Measurements from ENCODE around the gene PRSS16. TPM values are rescaled to one million over a fixed set of nuclear protein-coding genes. Genes with fewer than 3 reads are reported as not detected.

Gene PRSS16
- total and polyA plus RNA-seq, 9 of the 15 experiments (the other 6 are each of a cell fraction or from before 2014, with no cell fraction given) = 4.5 to 21.3 (median 12.1) TPM

DNA sequence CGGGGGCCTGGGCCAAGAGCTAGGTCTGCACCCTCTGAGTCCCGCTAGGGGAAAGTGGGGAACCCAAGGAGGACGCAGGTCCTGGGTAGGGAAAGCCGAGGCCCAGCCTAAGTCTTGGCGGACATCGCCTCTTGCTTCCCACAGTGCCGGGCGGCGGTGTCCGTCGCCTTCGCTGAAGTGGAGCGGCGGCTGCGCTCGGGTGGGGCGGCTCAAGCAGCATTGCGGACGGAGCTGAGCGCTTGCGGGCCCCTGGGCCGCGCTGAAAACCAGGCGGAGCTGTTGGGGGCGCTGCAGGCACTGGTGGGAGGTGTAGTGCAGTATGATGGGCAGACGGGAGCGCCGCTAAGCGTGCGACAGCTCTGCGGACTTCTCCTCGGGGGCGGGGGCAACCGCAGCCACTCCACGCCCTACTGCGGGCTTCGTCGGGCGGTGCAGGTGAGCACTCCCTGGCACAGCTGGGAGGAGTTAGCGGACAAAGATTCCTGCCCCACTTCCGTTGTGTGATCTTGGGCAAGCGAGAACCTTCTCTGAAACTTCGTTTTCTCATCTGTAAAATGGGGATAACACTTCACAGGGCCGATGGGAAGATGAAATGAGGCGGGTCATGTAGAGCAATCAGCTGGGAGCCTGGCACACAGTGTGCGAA is 4.2 kb downstream of the PRSS16 start (continued):
- TF ChIP-seq, protein P1, sequence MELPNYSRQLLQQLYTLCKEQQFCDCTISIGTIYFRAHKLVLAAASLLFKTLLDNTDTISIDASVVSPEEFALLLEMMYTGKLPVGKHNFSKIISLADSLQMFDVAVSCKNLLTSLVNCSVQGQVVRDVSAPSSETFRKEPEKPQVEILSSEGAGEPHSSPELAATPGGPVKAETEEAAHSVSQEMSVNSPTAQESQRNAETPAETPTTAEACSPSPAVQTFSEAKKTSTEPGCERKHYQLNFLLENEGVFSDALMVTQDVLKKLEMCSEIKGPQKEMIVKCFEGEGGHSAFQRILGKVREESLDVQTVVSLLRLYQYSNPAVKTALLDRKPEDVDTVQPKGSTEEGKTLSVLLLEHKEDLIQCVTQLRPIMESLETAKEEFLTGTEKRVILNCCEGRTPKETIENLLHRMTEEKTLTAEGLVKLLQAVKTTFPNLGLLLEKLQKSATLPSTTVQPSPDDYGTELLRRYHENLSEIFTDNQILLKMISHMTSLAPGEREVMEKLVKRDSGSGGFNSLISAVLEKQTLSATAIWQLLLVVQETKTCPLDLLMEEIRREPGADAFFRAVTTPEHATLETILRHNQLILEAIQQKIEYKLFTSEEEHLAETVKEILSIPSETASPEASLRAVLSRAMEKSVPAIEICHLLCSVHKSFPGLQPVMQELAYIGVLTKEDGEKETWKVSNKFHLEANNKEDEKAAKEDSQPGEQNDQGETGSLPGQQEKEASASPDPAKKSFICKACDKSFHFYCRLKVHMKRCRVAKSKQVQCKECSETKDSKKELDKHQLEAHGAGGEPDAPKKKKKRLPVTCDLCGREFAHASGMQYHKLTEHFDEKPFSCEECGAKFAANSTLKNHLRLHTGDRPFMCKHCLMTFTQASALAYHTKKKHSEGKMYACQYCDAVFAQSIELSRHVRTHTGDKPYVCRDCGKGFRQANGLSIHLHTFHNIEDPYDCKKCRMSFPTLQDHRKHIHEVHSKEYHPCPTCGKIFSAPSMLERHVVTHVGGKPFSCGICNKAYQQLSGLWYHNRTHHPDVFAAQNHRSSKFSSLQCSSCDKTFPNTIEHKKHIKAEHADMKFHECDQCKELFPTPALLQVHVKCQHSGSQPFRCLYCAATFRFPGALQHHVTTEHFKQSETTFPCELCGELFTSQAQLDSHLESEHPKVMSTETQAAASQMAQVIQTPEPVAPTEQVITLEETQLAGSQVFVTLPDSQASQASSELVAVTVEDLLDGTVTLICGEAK (IDR thresholded peaks at IDR 0.05) = peak; percentile 71; the same call in 1 of the 2 replicates
- TF ChIP-seq, protein P1 (CRISPR knock-in tag; IDR thresholded peaks at IDR 0.05) = no peak
- TF ChIP-seq SUPT5H (IDR thresholded peaks at IDR 0.05) (peak; percentile 77), ZKSCAN1 (IDR thresholded peaks at IDR 0.05; ENCODE audit: low read depth, low read length) (peak; percentile 73; the same call in 1 of the 2 replicates), CBX1 (IDR thresholded peaks at IDR 0.05; ENCODE audit: low read depth) (peak; percentile 95), CREB1 (IDR thresholded peaks at IDR 0.05) (peak; percentile 73), CREB1 (CRISPR knock-in tag; IDR thresholded peaks at IDR 0.05) (peak; percentile 85; the same call in 1 of the 2 replicates), SLC30A9 (CRISPR knock-in tag; IDR thresholded peaks at IDR 0.05) (no peak), CREM (IDR thresholded peaks at IDR 0.05; ENCODE audit: low read depth) (peak; percentile 88)
- TF ChIP-seq, protein P2, sequence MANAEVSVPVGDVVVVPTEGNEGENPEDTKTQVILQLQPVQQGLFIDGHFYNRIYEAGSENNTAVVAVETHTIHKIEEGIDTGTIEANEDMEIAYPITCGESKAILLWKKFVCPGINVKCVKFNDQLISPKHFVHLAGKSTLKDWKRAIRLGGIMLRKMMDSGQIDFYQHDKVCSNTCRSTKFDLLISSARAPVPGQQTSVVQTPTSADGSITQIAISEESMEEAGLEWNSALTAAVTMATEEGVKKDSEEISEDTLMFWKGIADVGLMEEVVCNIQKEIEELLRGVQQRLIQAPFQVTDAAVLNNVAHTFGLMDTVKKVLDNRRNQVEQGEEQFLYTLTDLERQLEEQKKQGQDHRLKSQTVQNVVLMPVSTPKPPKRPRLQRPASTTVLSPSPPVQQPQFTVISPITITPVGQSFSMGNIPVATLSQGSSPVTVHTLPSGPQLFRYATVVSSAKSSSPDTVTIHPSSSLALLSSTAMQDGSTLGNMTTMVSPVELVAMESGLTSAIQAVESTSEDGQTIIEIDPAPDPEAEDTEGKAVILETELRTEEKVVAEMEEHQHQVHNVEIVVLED (CRISPR knock-in tag; IDR thresholded peaks at IDR 0.05) = no peak
- TF ChIP-seq, protein P3, sequence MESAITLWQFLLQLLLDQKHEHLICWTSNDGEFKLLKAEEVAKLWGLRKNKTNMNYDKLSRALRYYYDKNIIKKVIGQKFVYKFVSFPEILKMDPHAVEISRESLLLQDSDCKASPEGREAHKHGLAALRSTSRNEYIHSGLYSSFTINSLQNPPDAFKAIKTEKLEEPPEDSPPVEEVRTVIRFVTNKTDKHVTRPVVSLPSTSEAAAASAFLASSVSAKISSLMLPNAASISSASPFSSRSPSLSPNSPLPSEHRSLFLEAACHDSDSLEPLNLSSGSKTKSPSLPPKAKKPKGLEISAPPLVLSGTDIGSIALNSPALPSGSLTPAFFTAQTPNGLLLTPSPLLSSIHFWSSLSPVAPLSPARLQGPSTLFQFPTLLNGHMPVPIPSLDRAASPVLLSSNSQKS (CRISPR knock-in tag; IDR thresholded peaks at IDR 0.05) = no peak
- TF ChIP-seq, protein P4, sequence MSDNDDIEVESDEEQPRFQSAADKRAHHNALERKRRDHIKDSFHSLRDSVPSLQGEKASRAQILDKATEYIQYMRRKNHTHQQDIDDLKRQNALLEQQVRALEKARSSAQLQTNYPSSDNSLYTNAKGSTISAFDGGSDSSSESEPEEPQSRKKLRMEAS (CRISPR knock-in tag; IDR thresholded peaks at IDR 0.05) = peak; percentile 68; the same call in 1 of the 2 replicates
- TF ChIP-seq, protein P5, sequence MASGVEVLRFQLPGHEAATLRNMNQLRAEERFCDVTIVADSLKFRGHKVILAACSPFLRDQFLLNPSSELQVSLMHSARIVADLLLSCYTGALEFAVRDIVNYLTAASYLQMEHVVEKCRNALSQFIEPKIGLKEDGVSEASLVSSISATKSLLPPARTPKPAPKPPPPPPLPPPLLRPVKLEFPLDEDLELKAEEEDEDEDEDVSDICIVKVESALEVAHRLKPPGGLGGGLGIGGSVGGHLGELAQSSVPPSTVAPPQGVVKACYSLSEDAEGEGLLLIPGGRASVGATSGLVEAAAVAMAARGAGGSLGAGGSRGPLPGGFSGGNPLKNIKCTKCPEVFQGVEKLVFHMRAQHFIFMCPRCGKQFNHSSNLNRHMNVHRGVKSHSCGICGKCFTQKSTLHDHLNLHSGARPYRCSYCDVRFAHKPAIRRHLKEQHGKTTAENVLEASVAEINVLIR (CRISPR knock-in tag; IDR thresholded peaks at IDR 0.05) = 0 out of 2 replicates have a peak, but pooled peaks have one; percentile 23

Measured in K562 (cell line).